IPS-11a (cell line): ENCODE results near the gene NMNAT2.

ENCODE experiments used
- H3K4me3 ChIP-seq: one replicate; pipeline ENCODE4 v1.5.1; 2013; ENCODE audit warnings: low read depth, low read length, control low read depth

NMNAT2 gene

GRCh38 chr1:183270541-183271141 lies 147.5 kb downstream of the NMNAT2 start:
- no peak overlapping the region for H3K4me3 ChIP-seq

- H3K4me3 ChIP-seq, result no peak overlapping the region
These were observed 150.3 kb downstream of the NMNAT2 start for GRCh38 chr1:183267646-183268431.

DNA sequence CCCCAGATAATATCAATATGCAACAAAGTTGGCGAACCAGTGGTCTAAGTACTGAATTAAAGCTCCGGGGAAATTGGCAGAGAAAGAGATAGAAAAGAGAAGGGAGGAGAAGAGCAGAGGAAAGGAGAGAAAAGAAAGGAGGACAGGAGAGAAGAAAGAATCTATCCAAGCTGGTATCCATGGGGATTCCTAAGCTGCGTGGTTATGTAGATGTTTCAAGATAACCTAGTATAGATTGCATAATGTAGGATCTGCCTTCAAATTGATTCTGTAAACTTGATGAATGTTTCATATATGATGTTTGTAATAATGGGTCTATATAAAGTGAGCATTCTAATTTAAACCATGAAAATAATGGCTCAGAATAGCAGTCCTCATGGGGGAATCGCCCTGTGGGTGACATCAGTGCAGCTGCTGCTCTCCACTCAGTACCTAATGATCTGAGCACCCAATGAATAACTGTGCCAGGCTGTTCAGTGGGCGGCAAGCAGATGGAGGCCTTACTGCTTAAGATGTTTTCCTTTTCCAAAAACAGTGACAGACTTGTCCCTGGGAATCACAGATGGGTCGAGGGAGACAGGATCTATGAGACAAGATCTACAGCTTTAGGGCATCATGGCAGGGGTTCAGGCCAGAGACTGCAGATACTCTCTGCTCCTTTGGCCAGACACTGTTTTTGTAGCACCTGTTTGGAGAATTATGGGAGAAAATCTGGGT lies 154.1 kb downstream of the NMNAT2 start:
- no peak overlapping the region for H3K4me3 ChIP-seq

GRCh38 chr1:183262628-183263200 lies 155.5 kb downstream of the NMNAT2 start:
- H3K4me3 ChIP-seq, result no peak overlapping the region

DNA sequence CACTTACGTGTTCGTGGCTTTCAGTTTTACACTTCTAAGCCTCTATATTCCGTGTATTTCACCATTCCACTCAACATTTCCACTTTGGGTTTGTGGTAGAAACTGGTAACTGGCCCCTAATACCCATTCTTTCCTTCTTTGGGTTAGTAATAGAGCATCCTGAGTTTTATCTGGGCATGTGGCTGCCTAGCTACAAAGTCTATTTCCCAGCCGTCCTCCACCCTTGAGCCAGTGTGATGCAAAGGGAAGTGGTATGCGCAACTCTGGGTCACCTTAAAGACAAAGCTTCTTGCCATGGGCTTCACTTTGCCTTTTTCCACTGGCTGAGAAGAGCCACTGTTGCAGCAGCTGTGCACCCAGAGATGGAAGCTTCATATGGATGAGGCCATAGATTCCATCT lies 158.3 kb downstream of the NMNAT2 start:
- H3K4me3 ChIP-seq, result no peak overlapping the region

- no peak overlapping the region for H3K4me3 ChIP-seq
These were observed 163.1 kb downstream of the NMNAT2 start for GRCh38 chr1:183255073-183255472.

- no peak overlapping the region for H3K4me3 ChIP-seq
These were observed 166.2 kb downstream of the NMNAT2 start for GRCh38 chr1:183251959-183252450.

DNA sequence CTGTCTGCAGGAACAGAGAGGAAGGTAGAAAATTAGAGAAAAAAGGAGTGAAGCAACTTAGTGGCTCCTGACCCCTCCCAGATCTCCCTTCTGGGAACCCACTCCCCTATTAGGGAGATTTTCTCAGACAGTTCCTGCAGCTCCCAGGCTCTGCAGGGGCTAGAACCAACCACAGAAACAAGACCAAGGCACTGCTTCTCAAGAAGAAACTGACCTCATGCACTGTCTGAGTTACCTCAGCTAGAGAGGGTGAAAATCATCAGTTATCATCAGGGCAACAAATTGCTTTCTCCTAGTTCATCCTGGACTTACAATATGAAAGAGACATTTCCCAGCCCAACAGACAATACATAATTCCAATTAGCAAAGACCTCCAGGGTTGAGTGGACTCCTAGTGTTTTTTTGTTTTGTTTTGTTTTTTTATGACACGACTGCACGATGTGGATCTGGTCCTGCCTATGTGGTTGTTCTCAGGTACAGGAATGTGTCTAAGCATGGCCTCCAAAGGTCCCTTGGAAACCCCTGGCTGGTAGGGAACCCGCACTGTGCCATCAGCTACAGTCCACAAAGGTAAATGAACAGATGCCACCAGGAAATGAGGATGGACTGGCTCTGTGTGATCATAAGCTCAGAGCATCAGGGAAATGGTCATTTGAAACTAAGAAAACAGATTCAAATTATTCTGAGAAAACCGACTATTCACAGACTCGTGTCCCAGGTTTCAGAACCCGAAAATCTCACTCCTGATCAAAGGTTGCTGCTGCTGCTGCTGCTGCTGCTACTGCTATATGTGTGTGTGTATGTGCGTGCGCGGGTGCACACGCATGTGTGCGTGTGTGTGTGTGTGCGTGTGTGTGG lies 166.8 kb downstream of the NMNAT2 start:
- H3K4me3 ChIP-seq, result no peak overlapping the region

GRCh38 chr1:183249941-183250452 lies 168.2 kb downstream of the NMNAT2 start:
- H3K4me3 ChIP-seq, result no peak overlapping the region

DNA sequence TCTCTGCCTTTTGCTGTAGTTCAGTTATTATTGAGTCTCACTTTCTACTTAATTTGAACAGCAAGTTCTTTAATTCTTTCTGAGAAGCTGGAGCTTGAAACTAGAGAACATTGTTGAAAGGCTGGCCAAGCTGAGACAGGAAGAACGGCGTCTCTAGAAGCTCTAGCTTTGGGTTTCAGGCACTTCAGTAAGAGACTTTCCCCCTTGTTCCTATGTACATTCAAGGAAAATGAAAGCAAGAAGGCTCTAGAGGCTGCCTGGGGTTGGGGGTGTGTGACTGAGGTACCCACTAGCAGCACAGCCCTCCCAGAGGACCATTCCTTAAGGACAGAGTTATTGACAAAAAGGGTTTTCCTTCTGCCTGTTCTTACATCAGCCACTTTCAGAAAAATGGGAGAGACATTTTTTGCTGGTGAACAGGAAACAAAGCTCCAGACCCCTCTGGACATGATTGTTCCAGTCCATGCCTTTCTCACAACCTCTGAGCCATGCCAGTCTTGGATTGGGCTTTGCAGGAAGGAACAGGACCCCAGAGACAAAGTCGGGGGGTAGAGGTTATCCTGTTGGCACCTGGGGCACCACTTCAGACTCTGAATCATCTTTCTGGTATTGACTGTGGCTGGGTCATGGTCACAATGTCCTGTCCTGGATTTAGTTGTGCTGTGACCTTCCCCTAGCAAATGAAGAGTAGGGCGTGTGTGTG lies 169.0 kb downstream of the NMNAT2 start:
- no peak overlapping the region for H3K4me3 ChIP-seq

- H3K4me3 ChIP-seq, result no peak overlapping the region
These were observed 170.2 kb downstream of the NMNAT2 start for GRCh38 chr1:183247931-183248330.

GRCh38 chr1:183247484-183247883 lies 170.7 kb downstream of the NMNAT2 start:
- no peak overlapping the region for H3K4me3 ChIP-seq

DNA sequence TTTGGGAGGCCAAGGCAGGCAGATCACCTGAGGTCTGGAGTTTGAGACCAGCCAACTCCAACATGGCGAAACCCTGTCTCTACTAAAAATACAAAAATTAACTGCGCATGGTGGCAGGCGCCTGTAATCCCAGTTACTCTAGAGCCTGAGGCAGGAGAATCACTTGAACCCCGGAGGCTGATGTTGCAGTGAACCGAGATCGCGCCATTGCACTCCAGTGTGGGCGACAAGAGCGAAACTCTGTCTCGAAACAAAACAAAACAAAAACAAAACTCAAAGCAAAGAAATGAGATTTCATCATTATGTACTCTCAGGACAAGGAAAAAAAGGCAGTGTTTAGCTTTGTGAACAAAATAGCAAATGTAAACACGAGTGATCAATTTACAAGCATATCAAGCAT lies 171.1 kb downstream of the NMNAT2 start:
- H3K4me3 ChIP-seq, result no peak overlapping the region

DNA sequence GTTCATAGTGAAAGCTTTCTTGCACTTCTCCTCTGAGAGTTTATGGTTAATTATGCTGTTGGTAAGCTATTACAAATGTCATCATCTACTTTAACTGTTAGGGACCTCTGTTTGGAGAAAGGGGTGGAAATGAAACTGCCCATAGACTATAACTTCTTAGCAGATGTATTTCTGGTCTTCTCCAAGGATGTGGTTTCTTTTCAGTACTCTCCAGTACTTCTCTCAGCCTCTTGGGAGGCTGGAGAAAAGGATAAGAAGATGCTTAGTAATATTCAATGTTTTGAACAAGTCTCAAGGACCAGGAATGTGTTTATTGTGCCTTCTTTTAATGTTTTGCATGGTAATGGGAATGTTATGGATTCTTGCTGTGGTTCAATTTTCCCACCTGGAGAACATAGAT lies 171.7 kb downstream of the NMNAT2 start:
- H3K4me3 ChIP-seq, result no peak overlapping the region

- no peak overlapping the region for H3K4me3 ChIP-seq
These were observed 172.8 kb downstream of the NMNAT2 start for GRCh38 chr1:183245357-183245756.

GRCh38 chr1:183244466-183244865 lies 173.7 kb downstream of the NMNAT2 start:
- H3K4me3 ChIP-seq, result no peak overlapping the region

GRCh38 chr1:183243161-183244050 lies 174.8 kb downstream of the NMNAT2 start:
- H3K4me3 ChIP-seq, result no peak overlapping the region

- H3K4me3 ChIP-seq, result no peak overlapping the region
These were observed 175.6 kb downstream of the NMNAT2 start for GRCh38 chr1:183242556-183242955.

DNA sequence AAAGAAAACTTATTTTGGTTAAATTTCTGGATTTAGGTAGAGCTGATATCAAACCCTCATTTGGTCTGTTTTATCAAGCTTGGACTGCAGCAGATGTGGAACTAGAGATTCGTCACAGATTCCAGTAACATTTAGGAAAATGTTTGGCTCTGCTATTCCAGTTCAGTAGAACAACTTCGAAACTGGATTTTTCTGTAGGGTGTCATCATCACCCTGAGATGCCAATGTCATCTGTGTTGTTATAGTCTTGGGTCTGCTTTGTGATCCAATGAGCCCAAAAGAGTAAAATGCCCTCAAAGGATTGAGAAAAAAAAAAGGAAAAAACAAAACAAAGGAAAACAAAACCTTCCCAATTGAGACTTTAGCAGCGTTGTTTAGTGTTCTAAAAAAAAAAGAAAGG lies 176.7 kb downstream of the NMNAT2 start:
- no peak overlapping the region for H3K4me3 ChIP-seq
